Heart left ventricle (tissue), 13 donors: ENCODE measurements around the gene KCNMA1.

Source experiments
- POLR2A ChIP-seq, 2 donors: fragments of 450-650 bp; IDR thresholded peaks; one replicate each; pipeline ENCODE4 v1.6.1; 2017; ENCODE audit warnings: antibody characterized with exemption in 2 of 2, mild to moderate bottlenecking in 2 of 2, moderate library complexity in 2 of 2
- TF ChIP-seq, protein P1 (sequence below), 12 donors: fragments of 200-600 bp; sonication (generic) in 4 of 12; IDR thresholded peaks; one replicate each; pipeline versions ENCODE4 v1.5.0 to v1.8.0; 2018 to 2022; ENCODE audit warnings: antibody characterized with exemption in 12 of 12, mild to moderate bottlenecking in 5 of 12
- donor health status: ischemic (EF 13 %, LVEDD 7.1; RV severe dilation, severe dysfunction).
- donor health status: DM: no; HTN: yes; CAD: no.
- donor health status: DM: no; HTN: no; CAD: no.
- donor health status: ischemic (EF 25% LVEDD 6.9; RV normal size, moderate dysfunction).
- donor health status: ischemic (EF 25% LVEDD 5.7; RV mildly dilated, moderate dysfunction).
- donor health status: ischemic (EF 35%, LVEDD 5.7; RV mildly dilated, moderate dysfunction).
- donor health status: nonischemic (EF 11% LVEDD 7.7; RV severe dilation, severe dysfunction).
- donor health status: DM: yes; HTN: yes; CAD: no.
- donor health status: PGD.
- donor health status: ischemic (EF 29% LVEDD 5.4; RV normal size, mild dysfunction).
- donor health status: nonischemic (EF 23%, LVEDD 6.1; RV moderate dilation, normal function).

DNA sequence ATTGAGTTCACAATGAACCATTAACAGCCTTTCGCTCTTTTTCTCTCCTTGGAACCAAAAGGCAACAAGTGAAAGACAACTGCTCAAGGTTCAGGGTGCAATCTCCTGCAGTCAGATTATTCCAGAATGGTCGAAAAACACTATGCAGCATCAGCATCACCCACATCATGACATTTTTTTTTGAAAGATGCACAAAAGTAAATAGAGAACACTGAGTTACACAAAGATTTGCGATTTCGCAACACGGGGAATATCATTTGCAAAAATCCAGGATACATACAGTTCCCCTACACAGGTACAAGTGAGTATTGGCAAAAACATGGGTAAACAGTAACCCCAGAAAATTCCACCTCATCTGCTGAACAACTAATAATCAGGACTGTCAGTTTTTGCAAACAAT, 611.5 kb downstream of the KCNMA1 start:
- TF ChIP-seq POLR2A (IDR thresholded peaks at IDR 0.05), result no peak
- TF ChIP-seq, protein P1, sequence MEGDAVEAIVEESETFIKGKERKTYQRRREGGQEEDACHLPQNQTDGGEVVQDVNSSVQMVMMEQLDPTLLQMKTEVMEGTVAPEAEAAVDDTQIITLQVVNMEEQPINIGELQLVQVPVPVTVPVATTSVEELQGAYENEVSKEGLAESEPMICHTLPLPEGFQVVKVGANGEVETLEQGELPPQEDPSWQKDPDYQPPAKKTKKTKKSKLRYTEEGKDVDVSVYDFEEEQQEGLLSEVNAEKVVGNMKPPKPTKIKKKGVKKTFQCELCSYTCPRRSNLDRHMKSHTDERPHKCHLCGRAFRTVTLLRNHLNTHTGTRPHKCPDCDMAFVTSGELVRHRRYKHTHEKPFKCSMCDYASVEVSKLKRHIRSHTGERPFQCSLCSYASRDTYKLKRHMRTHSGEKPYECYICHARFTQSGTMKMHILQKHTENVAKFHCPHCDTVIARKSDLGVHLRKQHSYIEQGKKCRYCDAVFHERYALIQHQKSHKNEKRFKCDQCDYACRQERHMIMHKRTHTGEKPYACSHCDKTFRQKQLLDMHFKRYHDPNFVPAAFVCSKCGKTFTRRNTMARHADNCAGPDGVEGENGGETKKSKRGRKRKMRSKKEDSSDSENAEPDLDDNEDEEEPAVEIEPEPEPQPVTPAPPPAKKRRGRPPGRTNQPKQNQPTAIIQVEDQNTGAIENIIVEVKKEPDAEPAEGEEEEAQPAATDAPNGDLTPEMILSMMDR (IDR thresholded peaks at IDR 0.05), result no peak
